Bronchial epithelial cell (primary cell): ENCODE results near the gene NAP1L1. TPM values are rescaled to one million over a fixed set of nuclear protein-coding genes. Genes with fewer than 3 reads are reported as not detected.
A peak's percentile ranks its signal among the peaks of the same experiment; 100 is the strongest.

Experiments used
- DNase-seq: peaks from one replicate; pipeline ENCODE4 v3.0.0-alpha.2; 2010; ENCODE audit warnings: low read depth
- FAIRE-seq: peaks from 2 replicates; lab custom pipeline; 2011; peaks lifted over from hg19 to GRCh38; lab: Jason Lieb, UNC
- H3K27me3 ChIP-seq: 2 replicates; pipeline ENCODE4 v1.5.1; 2011; ENCODE audit warnings: low read length; ENCODE audit not compliant: control insufficient read depth, insufficient read depth
- H3K36me3 ChIP-seq: 2 replicates; pipeline ENCODE4 v1.5.1; 2011; ENCODE audit warnings: low read length; ENCODE audit not compliant: control insufficient read depth, insufficient read depth
- H3K4me3 ChIP-seq: 2 replicates; pipeline ENCODE4 v1.5.1; 2011; ENCODE audit warnings: mild to moderate bottlenecking, low read depth, low read length, control low read depth
- total RNA-seq: library from RNA; depleted of rRNA; stranded (reverse); fragments of >200 nt; gene quantifications from 2 replicates; pipeline ENCODE4 v1.2.1, GENCODE V29; 2014
- TF ChIP-seq, protein P1 (sequence below): IDR thresholded peaks from 2 replicates; pipeline ENCODE4 v1.5.1; 2011; ENCODE audit warnings: mild to moderate bottlenecking, moderate library complexity, low read length, control low read depth, inconsistent platforms; ENCODE audit not compliant: insufficient read depth, severe bottlenecking

NAP1L1 gene
- total RNA-seq, 1 donor from 2014 or later: 166 TPM

GRCh38 chr12:76081909-76082308, 2.6 kb downstream of the NAP1L1 start:
- DNase-seq (peak; percentile 9), FAIRE-seq (no peak)
- H3K4me3 ChIP-seq: no peak overlapping the region
- no peaks in the 10 kb centered on the region for H3K36me3 ChIP-seq
- no peaks in the 10 kb centered on the region for H3K27me3 ChIP-seq
- TF ChIP-seq, protein P1, sequence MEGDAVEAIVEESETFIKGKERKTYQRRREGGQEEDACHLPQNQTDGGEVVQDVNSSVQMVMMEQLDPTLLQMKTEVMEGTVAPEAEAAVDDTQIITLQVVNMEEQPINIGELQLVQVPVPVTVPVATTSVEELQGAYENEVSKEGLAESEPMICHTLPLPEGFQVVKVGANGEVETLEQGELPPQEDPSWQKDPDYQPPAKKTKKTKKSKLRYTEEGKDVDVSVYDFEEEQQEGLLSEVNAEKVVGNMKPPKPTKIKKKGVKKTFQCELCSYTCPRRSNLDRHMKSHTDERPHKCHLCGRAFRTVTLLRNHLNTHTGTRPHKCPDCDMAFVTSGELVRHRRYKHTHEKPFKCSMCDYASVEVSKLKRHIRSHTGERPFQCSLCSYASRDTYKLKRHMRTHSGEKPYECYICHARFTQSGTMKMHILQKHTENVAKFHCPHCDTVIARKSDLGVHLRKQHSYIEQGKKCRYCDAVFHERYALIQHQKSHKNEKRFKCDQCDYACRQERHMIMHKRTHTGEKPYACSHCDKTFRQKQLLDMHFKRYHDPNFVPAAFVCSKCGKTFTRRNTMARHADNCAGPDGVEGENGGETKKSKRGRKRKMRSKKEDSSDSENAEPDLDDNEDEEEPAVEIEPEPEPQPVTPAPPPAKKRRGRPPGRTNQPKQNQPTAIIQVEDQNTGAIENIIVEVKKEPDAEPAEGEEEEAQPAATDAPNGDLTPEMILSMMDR: no peak

DNA sequence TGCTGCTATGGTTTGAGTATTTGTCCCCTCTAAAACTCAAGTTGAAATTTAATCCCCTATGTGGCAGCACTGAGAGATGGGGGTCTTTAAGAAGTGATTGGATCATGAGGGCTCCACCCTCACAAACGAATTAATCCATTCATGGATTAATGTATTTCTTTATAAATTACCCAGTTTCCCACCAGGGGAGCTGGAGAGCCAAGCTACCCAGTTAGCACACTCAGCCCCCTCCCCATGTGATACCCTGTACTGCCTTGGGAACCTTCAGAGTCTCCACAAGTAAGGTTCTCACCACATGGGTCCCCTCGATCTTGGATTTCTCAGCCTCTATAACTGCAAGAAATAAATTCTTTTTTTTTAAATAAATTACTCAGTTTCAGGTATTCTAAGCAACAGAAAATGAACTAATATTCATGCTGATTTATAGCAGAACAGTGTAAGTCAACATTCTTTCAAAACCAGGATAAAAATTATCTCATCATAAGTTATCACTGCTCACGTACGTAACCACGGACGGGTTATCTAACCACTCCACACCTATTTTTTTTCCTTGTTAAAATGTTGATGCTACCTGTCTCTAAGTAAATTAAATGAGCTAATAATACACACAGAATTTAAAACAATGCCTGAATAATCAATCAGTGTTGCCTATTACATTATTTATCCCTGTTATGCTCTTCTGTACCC, 3.6 kb downstream of the NAP1L1 start:
- Histone ChIP-seq H3K4me3 (no peak overlapping the region), H3K36me3 (no peaks in the 10 kb centered on the region), H3K27me3 (no peaks in the 10 kb centered on the region)
- DNase-seq (no peak), FAIRE-seq (no peak)
- TF ChIP-seq, protein P1: peak; percentile 3

GRCh38 chr12:76080017-76080728, 4.3 kb downstream of the NAP1L1 start:
- no peak for FAIRE-seq

DNA sequence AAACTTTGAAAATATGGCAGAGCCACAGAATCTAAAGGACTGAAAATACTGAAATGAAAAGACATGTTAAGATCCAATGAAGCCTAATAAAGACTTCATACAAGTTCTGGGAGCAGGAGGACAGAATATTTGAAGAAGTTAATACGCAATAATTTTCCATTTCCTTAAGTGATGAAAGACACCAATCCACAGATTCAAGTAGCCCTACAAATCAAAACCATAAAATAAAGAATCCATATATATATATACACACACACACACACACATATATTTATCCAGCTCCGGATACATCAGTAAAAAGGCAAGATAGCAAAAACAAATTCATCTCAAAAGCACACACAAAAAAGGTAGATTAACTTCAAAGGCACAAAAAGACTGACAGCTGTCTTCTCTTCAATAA, 5.7 kb downstream of the NAP1L1 start:
- TF ChIP-seq, protein P1: no peak
- H3K36me3 ChIP-seq: no peaks in the 10 kb centered on the region
- no peak for FAIRE-seq
- no peaks in the 10 kb centered on the region for H3K27me3 ChIP-seq
- H3K4me3 ChIP-seq: no peak overlapping the region
- DNase-seq: no peak

More at GRCh38 chr12:76080017-76080728, 4.3 kb downstream of the NAP1L1 start:
- Histone ChIP-seq H3K4me3 (no peak overlapping the region), H3K36me3 (no peaks in the 10 kb centered on the region), H3K27me3 (no peaks in the 10 kb centered on the region)
- DNase-seq: no peak
- TF ChIP-seq, protein P1: no peak

DNA sequence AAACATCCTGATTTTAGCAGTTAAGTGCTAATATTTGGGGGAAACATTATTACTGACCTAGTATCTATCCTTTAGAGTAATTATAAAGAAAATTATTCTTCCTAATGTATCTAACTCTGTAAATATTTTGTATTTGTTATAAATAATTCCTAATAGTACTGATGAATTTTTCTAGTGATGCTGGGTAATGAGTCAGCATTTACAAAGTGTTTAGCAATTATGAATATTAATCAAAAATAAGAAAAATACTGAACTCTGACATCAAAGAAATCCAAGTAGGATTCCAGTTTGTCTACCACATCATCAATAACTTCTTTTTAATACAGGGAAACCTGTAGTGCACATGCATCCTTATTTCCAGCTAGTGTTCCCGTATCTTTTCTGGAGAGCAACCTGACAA, 9.0 kb downstream of the NAP1L1 start:
- FAIRE-seq (no peak), DNase-seq (no peak)
- Histone ChIP-seq H3K4me3 (no peak overlapping the region), H3K36me3 (peaks cover 3% of the 10 kb centered on the region), H3K27me3 (no peaks in the 10 kb centered on the region)
- TF ChIP-seq, protein P1: no peak
